SU-DHL-6 (cell line): Measurements from ENCODE around the gene FAM3A.

Experiments
- CTCF ChIP-seq: fragments of 200-600 bp; sonication (generic); IDR thresholded peaks from one replicate; pipeline ENCODE4 v1.5.1; 2017; ENCODE audit warnings: antibody characterized with exemption, mild to moderate bottlenecking, low read length, moderate library complexity; ENCODE audit not compliant: insufficient read depth, poor library complexity, severe bottlenecking
- EZH2phosphoT487 ChIP-seq: fragments of 200-600 bp; sonication (generic), shearing (Covaris generic); conservative IDR thresholded peaks from 2 replicates; pipeline ENCODE4 v1.6.1; 2018; ENCODE audit warnings: mild to moderate bottlenecking, antibody characterized with exemption, low read length, moderate library complexity, mixed read lengths

- TF ChIP-seq CTCF (no peak), EZH2phosphoT487 (no peak)
These were observed 19.9 kb upstream of the FAM3A start for GRCh38 chrX:154535892-154536291.
